CD4-positive, alpha-beta T cell treated with Interleukin-6 for 4 hours (primary cell): ENCODE results near the gene PIK3R3.

Experiments
- DNase-seq: peaks from one replicate; pipeline ENCODE4 v3.0.0-alpha.2; 2020; ENCODE audit warnings: mixed read lengths

The PIK3R3 gene

GRCh38 chr1:46020010-46020409 is 112.4 kb downstream of the PIK3R3 start:
- DNase-seq: no peak

- DNase-seq: no peak
Observed at GRCh38 chr1:46019348-46019747, 113.1 kb downstream of the PIK3R3 start.

DNA sequence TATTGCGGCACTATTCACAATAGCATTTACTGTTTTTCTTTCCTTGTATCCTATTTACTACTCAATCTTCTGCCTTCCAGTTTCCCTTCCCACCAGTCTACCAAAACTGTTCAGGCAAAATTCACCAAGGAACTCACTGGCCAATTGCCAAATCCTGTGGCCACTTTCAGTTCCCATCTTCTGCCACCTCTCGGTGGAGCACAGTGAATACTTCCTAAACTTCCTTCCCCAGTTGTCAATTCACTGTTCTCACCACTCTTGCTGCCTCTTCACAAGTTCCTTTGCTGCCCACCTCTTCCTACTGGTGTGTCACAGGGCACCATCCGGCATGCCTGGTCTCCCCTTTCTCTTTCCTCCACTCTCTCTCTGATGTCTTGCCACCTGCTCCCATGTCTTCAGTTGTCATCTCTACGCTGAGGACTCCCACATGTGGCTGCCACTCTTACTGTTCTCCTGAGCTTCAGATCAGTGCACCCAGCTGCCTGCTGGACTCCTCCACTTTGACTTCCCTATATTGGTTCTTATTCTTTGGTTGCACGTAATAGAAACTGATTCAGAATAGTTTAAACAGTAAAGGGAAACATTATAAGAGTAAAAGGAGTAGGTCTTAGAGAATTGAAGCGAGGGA is 114.4 kb downstream of the PIK3R3 start:
- no peak for DNase-seq

DNA sequence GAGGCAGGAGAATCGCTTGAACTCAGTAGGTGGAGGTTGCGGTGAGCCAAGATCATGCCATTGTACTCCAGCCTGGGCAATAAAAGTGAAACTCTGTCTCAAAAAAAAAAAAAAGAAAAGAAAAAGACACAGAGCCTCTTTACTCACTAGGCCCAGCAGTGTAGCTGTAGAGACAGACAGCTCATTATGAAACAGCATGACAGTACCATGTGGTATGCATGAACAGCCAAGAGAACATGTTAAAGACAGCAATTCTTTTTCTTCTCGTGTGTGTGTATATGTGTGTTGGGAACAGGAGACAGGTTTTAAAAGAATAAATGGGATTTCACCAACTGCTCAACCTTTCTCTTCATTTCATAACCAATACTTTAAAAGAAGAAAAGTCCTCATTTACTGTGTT is 118.8 kb downstream of the PIK3R3 start:
- no peak for DNase-seq

- no peak for DNase-seq
Observed at GRCh38 chr1:46012236-46012635, 120.2 kb downstream of the PIK3R3 start.

GRCh38 chr1:46011121-46011695 is 121.2 kb downstream of the PIK3R3 start:
- no peak for DNase-seq

- DNase-seq: no peak
Observed at GRCh38 chr1:46010611-46011010, 121.8 kb downstream of the PIK3R3 start.

- DNase-seq: no peak
Observed at GRCh38 chr1:46008585-46008984, 123.8 kb downstream of the PIK3R3 start.

DNA sequence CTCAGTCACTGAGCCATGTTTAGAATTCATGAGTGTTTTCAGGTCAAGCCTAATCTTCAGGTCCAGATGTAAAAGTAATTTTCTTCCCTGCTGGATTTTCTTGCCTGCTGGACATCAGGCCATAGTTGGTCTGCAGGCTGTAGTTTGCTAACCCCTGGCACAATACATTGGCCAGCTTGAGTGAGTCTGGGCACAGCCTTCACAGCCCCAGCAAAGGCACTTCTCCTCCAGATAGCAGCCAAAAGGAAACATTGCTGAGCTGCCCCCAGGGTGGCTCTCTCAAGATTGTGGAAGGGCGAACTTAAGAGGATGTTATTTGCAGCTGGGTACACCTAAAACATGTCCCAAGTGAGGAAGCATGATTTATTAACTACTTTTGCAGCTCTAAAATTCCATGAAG is 126.8 kb downstream of the PIK3R3 start:
- no peak for DNase-seq

GRCh38 chr1:46004492-46004891 is 127.9 kb downstream of the PIK3R3 start:
- DNase-seq: no peak

DNA sequence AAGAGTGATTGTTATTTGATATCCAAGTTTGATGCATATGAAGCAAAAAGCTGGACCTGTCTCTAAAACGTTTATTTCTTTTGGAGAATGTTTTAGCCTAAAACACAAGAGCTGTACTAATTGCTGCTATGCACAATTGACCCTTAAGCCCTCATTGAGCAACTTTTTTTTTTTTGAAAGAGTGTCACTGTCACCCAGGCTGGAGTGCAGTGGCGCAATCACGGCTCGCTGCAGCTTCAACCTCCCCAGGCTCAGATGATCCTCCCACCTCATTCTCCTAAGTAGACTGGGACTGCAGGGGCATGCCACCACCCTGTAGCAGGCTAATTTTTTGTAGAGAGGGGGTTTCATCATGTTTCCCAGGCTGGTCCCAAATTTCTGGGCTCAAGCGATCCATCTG is 129.1 kb downstream of the PIK3R3 start:
- no peak for DNase-seq

DNA sequence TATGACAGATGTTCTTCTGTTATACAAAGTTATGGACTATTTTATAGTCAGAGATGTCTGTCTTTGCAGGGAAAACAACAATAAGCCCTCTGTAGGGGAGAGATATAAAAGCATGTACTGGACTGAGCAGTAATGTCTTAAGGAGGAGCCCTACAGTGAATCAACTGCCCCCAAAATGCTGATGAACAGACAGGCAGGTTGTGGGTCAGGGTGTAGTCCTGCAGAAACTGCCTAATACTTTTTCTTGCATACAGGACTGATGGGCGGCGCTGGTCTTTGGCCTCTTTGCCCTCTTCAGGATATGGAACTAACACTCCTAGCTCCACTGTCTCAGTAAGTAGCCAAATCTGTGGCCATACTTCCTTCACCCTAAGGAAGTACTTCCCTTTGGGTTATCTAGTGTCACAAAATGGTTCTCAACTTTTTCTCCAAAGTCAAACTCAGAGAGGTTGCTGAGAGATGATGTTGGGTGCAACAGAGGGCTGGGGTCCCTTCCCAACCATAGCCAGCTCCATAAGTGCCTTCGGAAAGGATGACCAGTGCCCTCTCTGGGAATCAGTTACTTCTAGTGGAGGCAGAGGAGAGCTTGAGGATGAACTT is 129.8 kb downstream of the PIK3R3 start:
- DNase-seq: no peak

GRCh38 chr1:46001081-46001785 is 131.2 kb downstream of the PIK3R3 start:
- no peak for DNase-seq

DNA sequence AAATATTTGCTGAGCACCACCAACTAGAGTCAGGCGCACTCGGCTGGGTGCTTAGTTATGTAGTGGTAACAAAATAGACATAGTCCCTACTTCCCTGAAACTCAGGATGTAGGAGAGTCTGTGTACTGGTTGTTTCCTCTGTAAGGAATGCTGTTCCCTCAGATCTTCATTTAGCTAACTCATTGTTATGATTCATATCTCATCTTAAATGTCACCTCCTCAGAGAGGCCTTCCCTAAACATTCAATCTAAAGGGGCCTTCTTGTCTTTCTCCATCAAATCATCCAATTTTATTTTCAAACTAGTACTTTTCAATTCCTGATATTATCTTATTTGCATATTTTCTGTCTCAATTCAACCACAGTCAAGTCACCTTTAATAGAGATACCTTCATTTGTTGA is 132.9 kb downstream of the PIK3R3 start:
- DNase-seq: no peak

GRCh38 chr1:45998020-45998617 is 134.3 kb downstream of the PIK3R3 start:
- no peak for DNase-seq

DNA sequence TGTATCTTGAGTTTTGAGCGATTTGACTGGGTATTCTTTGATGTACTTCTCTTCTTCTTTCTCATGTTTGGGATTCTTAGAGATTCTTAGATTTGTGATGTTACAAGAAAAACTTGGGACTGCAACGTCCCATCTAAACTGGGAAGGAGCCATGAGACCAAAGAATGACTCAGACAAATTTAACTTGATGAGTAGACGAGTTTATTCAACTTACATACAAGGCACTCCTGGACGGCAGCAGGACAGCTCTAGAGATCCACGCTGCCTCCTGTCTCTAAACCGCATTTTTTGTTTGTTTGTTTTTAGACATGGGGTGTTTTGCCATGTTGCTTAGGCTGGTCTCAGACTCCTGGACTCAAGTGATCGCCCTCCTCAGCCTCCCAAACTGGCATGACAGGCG is 137.1 kb downstream of the PIK3R3 start:
- no peak for DNase-seq

- no peak for DNase-seq
Observed at GRCh38 chr1:45994423-45994822, 138.0 kb downstream of the PIK3R3 start.
